NCI-H226 (cell line): Measurements from ENCODE around the gene NINL.
"Not testable (repeated sequence)": the region's sequence is repeated elsewhere in the genome, so short reads cannot be mapped to it uniquely, and the experiment has no call there.

Experiments used
- DNase-seq: peaks from one replicate; pipeline ENCODE4 v3.0.0-alpha.2; 2015

The NINL gene

DNA sequence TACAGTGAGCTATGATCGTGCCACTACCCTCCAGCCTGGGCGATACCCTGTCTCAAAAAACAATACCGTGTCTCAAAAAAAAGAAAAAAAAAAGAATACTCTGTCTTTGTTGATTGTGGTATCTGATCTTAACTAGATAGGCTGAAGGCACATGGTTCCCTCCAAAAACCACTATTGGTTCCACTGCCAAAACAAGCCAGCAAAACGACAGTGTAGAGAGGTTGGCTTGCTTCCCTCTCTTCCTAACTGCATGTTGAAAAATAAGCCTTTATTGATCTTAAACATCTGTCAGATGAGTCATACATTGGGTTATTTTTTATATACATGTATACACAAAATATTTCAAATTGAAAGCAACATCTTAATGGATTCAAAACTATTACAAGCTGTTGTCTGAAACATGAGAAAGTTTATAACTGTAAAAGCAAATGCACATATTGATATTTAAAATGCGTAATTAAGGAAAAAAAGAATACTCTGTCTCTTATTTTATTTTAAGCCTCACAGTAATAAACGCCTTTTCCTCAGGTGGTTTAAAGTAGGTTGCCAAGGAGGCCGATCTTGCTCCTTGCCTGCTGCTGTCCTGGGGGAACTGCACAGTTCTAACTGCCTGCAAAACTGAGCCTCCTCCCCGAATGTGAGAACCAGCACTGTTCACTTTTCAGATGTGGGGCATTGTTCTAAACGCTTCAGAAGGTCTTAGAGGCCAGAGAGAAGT lies 7.0 kb upstream of the NINL start:
- DNase-seq, result no peak

DNA sequence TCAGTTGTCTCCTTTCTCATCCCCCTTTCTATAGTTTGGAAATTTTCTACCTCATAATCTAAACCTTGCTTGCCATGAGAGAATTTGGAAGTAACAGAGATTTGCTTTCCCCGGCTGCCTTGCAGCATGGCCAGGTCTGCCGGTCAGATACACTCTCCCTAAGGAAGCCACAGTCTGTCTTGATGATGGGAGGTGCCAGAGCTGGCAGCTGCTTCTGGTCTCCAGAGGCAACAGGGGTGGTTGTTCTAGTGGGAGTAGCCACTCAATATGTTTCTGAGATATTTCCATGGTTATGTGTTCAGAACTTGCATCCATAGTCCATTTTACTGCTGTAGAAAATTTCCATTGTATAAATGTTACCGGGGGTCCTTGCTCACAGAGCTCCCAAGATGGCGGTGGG lies 5.4 kb upstream of the NINL start:
- not testable (repeated sequence) for DNase-seq

- DNase-seq, result no peak
Observed at GRCh38 chr20:25588491-25588890, 3.2 kb upstream of the NINL start.

GRCh38 chr20:25587536-25587935 lies 2.2 kb upstream of the NINL start:
- DNase-seq, result no peak

DNA sequence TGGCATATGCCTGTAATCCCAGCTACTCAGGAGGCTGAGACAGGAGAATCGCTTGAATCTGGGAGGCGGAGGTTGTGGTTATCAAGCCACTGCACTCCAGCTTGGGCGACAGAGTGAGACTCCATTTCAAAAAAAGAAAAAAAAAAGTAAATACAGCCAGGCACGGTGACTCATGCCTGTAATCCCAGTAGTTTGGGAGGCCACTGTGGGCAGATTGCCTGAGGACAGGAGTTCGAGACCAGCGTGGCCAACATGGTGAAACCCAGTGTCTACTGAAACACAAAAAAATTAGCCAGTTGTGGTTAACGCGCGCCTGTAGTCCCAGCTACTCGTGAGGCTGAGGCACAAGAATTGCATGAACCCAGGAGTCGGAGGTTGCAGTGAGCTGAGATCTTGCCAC lies 1.5 kb upstream of the NINL start:
- DNase-seq, result no peak

- DNase-seq, result not testable (repeated sequence)
Observed at GRCh38 chr20:25583607-25584006, 1.7 kb downstream of the NINL start.

- no peak for DNase-seq
Observed at GRCh38 chr20:25580711-25581110, 4.6 kb downstream of the NINL start.

DNA sequence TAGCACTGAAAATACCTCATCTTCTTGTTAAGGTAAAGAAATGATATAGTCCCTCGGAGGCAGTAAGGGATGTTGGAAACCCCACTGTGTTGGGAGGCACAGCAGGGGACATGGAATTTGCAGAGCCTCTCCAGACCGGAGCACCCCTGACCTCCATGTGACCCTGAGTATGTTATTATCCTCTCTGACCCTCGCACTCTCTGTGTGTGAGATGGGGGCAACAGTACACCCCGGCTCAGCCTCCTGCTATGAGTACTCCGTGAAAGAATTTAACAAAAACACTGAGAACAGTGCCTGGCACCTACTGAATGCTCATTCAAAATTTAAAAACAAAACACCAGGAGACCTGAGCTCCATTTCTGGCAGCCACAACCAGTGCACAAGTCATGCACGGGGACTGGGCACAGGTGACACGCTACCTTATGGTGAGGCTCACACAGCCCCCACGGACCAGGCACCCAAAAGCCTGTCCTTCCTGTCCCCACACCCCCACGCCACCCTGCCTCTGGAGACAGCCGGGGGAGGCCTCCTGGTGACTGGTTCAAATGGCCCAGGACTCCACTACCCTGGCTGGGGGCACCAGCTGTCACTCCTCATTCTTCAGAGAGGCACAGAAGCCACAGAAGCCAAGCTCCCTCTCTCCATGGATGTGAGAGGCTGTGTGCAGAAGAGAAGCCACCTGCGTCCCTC lies 6.1 kb downstream of the NINL start:
- no peak for DNase-seq

DNA sequence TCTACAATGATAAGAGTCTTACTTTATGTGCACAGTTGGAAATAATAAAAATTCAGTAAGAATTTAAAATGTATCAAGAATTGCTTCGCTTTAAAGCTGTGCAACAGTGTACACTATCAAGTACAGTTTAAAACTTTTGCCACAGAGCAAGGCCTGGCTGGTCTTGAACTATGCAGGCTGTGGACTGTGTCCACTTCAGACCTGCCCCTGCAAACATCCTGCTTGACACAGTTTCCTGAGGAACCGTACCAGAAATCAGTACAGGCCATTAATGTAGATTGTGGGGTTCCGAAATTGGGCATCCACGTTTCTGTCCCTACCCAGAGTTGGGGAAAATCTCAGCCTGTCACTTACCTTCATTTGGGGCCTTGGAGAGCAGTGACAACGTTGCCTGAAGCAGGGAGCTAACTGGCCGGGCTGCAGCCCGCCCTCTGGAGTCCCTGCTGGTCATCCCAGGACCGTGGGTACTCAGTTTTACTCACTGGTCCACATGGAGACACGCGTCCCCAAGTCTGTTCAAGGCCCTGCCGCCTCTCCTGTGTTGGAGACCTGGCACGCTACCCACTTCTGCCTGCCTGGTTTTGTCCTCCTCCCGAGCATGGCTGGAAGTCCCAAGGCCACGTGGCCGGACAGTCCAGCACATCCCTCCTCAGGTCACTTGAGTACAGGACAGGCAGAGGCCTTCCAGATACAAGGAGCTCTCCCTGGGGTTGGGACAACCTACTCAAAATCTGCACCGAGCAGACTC lies 8.4 kb downstream of the NINL start:
- DNase-seq, result no peak

DNA sequence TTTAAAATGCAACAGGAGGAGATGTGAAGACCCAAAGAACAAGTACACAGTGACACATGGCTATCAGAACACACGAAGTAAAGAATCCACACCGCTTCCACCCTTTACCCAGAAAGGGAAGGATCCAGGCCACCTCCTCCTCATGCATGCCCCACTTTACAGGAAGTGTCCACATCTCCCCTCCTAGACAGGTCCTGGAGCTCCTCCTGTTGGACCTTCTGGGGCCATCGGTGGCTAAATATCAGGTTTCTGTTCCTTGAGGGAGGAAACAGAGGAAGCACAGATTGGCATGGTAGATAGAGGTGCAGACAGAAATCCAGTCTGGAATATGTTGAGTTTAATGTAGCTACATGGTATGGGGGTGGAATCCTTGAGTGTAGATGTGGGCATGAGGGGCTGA lies 10.9 kb downstream of the NINL start:
- DNase-seq, result peak; percentile 45

DNA sequence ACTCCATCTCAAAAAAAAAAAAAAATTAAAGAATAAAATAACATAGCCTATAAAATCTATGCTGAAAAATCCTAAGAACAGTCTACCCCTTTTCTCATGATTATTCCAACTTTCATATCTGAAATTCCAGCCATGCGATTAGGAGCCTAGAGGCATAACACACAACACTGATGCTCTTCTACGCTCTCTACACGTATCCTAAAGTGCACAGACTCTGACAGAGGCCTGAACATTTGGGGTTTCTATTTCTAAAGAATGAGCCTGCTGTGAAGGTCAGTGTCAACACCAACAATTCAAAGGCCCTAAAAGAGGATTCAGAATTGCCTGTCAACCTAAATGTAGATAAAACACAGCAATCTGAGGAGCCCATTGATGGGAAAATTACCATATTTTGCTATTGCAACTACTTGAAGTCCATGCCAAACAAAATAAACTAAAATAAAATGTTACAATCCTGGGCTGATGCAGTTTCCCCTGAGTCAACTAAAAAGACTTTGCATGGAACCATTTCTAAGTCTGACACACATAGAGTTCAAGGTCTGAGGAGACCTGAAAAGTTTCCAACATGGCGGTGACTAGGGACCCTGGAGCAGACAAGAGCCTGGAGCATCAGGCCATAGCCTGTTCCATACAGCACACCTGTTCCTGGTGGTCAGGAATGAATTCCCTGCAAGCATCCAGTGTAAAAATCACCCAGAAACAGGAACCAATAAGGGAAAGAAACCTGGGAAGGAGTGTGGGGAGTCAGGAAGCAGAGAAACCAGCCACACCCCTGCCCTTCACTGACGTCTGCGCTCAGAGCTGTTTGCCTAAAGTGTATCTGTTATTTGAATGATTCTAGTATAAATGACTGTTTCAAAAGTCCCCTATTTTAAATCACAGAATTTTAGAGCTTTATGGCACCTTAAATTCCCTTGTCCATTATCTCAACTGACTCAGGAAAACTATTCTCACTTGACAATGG lies 11.8 kb downstream of the NINL start:
- no peak for DNase-seq

GRCh38 chr20:25571817-25572216 lies 13.5 kb downstream of the NINL start:
- no peak for DNase-seq

- no peak for DNase-seq
Observed at GRCh38 chr20:25571240-25571639, 14.1 kb downstream of the NINL start.

DNA sequence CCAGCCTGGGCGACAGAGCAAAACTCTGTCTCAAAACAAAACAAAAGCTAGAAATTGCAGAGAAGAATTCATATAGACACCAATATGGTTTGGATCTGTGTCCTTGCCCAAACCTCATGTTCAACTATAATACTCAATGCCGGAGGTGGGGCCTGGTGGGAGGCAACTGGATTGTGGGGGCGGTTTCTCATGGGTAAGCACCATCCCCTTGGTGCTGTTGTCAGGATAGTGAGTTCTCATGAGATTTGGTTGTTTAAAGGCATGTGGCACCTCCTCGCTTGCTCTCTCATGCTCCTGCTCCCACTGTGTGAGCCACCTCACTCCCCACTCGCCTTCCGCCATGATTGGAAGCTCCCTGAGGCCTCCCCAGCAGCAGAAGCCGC lies 15.2 kb downstream of the NINL start:
- DNase-seq, result no peak

DNA sequence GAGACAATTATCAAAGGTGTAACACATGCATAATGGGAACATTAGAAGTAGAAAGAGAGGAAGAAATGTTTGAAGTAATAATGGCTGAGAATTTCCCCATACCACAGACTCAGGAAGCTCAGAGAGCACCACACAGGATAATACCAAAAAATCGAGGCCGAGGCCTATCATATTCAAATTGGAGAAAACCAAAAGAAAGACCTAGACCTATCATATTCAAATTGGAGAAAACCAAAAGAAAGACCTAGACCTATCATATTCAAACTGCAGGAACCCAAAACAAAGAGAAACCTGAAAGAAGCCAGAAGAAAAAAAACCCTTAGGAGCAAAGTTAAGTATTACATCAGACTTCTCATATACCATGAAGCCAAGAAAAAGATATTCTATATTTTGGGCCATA lies 18.0 kb downstream of the NINL start:
- DNase-seq, result no peak

- DNase-seq, result no peak
Observed at GRCh38 chr20:25566821-25567220, 18.5 kb downstream of the NINL start.

- no peak for DNase-seq
Observed at GRCh38 chr20:25565578-25566157, 19.7 kb downstream of the NINL start.

DNA sequence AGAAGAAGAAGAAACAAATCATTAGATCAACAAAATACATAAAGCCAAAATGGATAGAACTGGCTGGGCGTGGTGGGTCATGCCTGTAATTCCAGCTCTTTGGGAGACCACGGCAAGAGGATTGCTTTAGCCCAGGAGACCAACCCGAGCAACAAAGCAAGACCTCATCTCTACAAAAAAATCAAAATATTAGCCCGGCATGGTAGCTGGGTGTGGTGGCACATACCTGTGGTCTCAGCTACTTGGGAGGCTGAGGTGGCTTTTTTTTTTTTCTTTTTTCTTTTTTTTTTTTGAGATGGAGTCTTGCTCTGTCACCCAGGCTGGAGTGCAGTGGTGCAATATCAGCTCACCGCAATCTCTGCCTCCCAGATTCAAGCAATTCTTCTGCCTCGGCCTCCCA lies 21.5 kb downstream of the NINL start:
- DNase-seq, result no peak

GRCh38 chr20:25563362-25563761 lies 22.0 kb downstream of the NINL start:
- DNase-seq, result no peak

DNA sequence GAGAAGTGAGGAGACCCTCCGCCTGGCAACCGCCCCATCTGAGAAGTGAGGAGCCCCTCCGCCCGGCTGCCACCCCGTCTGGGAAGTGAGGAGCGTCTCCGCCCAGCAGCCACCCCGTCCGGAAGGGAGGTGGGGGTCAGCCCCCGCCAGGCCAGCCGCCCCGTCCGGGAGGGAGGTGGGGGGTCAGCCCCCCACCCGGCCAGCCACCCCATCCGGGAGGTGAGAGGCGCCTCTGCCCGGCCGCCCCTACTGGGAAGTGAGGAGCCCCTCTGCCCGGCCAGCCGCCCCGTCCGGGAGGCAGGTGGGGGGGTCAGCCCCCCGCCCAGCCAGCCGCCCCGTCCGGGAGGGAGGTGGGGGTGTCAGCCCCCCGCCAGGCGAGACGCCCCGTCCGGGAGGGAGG lies 23.6 kb downstream of the NINL start:
- not testable (repeated sequence) for DNase-seq

DNA sequence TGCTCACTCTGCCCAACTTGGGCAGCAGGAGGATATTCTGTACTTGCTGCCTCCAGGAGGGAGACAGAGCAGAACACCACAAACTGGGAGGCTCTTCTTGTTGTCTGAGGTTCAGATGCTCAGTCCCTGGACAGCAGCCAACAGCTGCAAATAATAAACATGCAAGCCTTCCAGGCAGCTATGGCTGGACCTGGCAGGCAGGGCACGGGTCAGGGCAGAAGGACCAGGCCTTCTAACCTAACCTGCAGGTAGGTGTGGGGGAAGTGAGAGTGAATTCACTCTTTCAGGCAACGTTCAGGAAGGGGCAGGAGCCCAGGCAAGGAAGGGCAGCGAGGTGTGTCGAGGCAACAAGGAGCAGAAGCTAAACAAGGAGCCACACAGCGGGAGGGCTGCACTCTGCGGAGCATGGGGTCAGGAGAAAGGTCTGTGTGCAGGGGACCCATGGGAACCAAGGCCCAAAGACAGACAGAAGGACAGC lies 31.5 kb downstream of the NINL start:
- peak; percentile 13 for DNase-seq

- no peak for DNase-seq
Observed at GRCh38 chr20:25552977-25553376, 32.4 kb downstream of the NINL start.
